SK-N-SH treated with all-trans-retinoic acid at 6 μM for 48 hours (cell line): ENCODE data around the gene RASSF9.

ENCODE experiments used
- ATAC-seq: fragments of 200-7000 bp; cut with Tn5 transposase; 3 replicates; pipeline ENCODE4 v1.9.1; 2020; ENCODE audit warnings: mild to moderate bottlenecking, moderate library complexity
- ARNTL ChIP-seq: fragments of 450-650 bp; formaldehyde crosslinking; IDR thresholded peaks from 2 replicates; pipeline ENCODE4 v1.5.0; 2020; ENCODE audit warnings: low read depth, mild to moderate bottlenecking, moderate library complexity, borderline replicate concordance
- BACH2 ChIP-seq: fragments of 250-450 bp; sonication (Bioruptor Pico); IDR thresholded peaks from 2 replicates; pipeline ENCODE4 v1.9.0; 2021; ENCODE audit warnings: mild to moderate bottlenecking, borderline replicate concordance
- CREB5 ChIP-seq: fragments of 250-450 bp; sonication (Bioruptor Pico); IDR thresholded peaks from 2 replicates; pipeline ENCODE4 v1.5.1; 2020; ENCODE audit warnings: low read depth, mild to moderate bottlenecking, moderate library complexity
- CSDC2 ChIP-seq: fragments of 250-450 bp; sonication (Bioruptor Pico); IDR thresholded peaks from 2 replicates; pipeline ENCODE4 v1.5.0; 2020; ENCODE audit warnings: mild to moderate bottlenecking, moderate library complexity
- CSRNP3 ChIP-seq: fragments of 250-450 bp; sonication (Bioruptor Pico); IDR thresholded peaks from 2 replicates; pipeline ENCODE4 v1.5.1; 2021; ENCODE audit warnings: mild to moderate bottlenecking, moderate library complexity
- ESRRG ChIP-seq: fragments of 250-450 bp; sonication (Bioruptor Pico); IDR thresholded peaks from 2 replicates; pipeline ENCODE4 v1.6.1; 2021; ENCODE audit warnings: mild to moderate bottlenecking
- GLIS3 ChIP-seq: fragments of 250-450 bp; sonication (Bioruptor Pico); IDR thresholded peaks from 2 replicates; pipeline ENCODE4 v1.5.0; 2020; ENCODE audit warnings: mild to moderate bottlenecking, moderate library complexity
- ISL1 ChIP-seq: fragments of 250-450 bp; sonication (Bioruptor Pico); IDR thresholded peaks from 2 replicates; pipeline ENCODE4 v2.1.2; 2022; ENCODE audit warnings: mild to moderate bottlenecking, moderate library complexity
- OSR1 ChIP-seq: fragments of 250-450 bp; sonication (Bioruptor Pico); IDR thresholded peaks from 2 replicates; pipeline ENCODE4 v1.8.0; 2022; ENCODE audit warnings: moderate library complexity, mild to moderate bottlenecking, inconsistent platforms
- PATZ1 ChIP-seq: fragments of 250-450 bp; sonication (Bioruptor Pico); IDR thresholded peaks from 2 replicates; pipeline ENCODE4 v1.8.0; 2020; ENCODE audit warnings: mild to moderate bottlenecking, moderate library complexity, borderline replicate concordance
- PPARA ChIP-seq: fragments of 250-450 bp; sonication (Bioruptor Pico); IDR thresholded peaks from 2 replicates; pipeline ENCODE4 v1.5.0; 2020; ENCODE audit warnings: mild to moderate bottlenecking, borderline replicate concordance
- RARB ChIP-seq: fragments of 250-450 bp; sonication (Bioruptor Pico); IDR thresholded peaks from 2 replicates; pipeline ENCODE4 v1.8.0; 2021; ENCODE audit warnings: mild to moderate bottlenecking, moderate library complexity
- TCF4 ChIP-seq: fragments of 250-450 bp; sonication (Bioruptor Pico); IDR thresholded peaks from 2 replicates; pipeline ENCODE4 v1.8.0; 2021; ENCODE audit warnings: mild to moderate bottlenecking, moderate library complexity, borderline replicate concordance
- TOX ChIP-seq: fragments of 250-450 bp; sonication (Bioruptor Pico); IDR thresholded peaks from 2 replicates; pipeline ENCODE4 v1.8.0; 2021; ENCODE audit warnings: mild to moderate bottlenecking, moderate library complexity, borderline replicate concordance
- ZC3H10 ChIP-seq: fragments of 250-450 bp; sonication (Bioruptor Pico); IDR thresholded peaks from 2 replicates; pipeline ENCODE4 v1.5.1; 2021; ENCODE audit warnings: mild to moderate bottlenecking, moderate library complexity
- ZFP3 ChIP-seq: fragments of 250-450 bp; sonication (Bioruptor Pico); IDR thresholded peaks from 2 replicates; pipeline ENCODE4 v1.5.0; 2020; ENCODE audit warnings: mild to moderate bottlenecking, moderate library complexity
- ZNF565 ChIP-seq: fragments of 450-650 bp; formaldehyde crosslinking; conservative IDR thresholded peaks from 2 replicates; pipeline ENCODE4 v1.5.0; 2020; ENCODE audit warnings: low read depth, mild to moderate bottlenecking, moderate library complexity
- ZNF70 ChIP-seq: fragments of 450-650 bp; formaldehyde crosslinking; IDR thresholded peaks from 2 replicates; pipeline ENCODE4 v1.5.0; 2020; ENCODE audit warnings: mild to moderate bottlenecking, moderate library complexity
- ZNF8 ChIP-seq: fragments of 450-650 bp; formaldehyde crosslinking; IDR thresholded peaks from 2 replicates; pipeline ENCODE4 v1.5.0; 2020; ENCODE audit warnings: mild to moderate bottlenecking, moderate library complexity
- TF ChIP-seq, protein P1 (sequence below): fragments of 250-450 bp; sonication (Bioruptor Pico); IDR thresholded peaks from 2 replicates; pipeline ENCODE4 v1.8.0; 2021; ENCODE audit warnings: low read depth, mild to moderate bottlenecking, moderate library complexity, borderline replicate concordance
- TF ChIP-seq, protein P2 (sequence below): fragments of 250-450 bp; sonication (Bioruptor Pico); IDR thresholded peaks from 2 replicates; pipeline ENCODE4 v1.5.0; 2020; ENCODE audit warnings: mild to moderate bottlenecking, moderate library complexity

RASSF9 gene

DNA sequence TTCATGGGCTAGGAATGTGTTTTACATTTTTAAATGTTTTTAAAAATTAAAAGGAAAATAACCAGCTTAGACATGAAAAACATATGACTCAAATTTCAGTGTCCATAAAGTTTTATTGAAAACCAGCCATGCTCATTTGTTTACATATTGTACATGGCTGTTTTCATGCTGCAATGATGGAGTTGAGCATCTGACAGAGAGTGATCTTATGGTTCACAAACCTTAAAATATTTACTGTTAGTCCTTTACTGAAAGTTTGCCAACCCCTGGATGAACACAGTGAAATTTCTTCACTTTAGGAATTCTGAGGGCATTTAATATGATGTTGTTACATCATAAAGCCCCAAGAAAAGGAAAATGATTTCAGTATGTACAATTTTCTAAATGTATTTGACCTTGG, 16.1 kb downstream of the RASSF9 start (continued):
- TF ChIP-seq RARB (CRISPR knock-in tag) (no peak), BACH2 (CRISPR knock-in tag) (no peak), ZNF8 (CRISPR knock-in tag) (no peak), ZNF70 (CRISPR knock-in tag) (no peak), CSRNP3 (CRISPR knock-in tag) (no peak), ISL1 (CRISPR knock-in tag) (no peak)
- TF ChIP-seq, all 23 proteins: peak for 0

DNA sequence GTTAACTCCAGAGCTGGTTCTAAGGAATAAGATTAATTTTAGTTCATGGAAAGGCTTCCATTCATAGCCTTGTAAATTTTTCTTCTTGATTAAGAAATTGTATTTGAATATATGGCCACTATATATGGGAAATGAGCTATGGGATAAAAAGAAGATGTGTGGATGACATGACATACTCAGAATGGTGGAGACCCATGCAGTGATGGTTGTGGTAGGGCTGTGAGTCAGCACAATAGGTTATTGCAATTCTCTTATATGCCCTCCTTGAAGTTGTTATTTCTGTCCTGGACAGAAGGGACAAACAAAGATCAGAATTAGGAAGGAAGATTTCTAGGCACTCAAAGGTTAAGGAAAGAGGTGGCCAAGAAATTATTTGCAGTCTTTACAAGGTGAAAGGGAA, 21.5 kb downstream of the RASSF9 start:
- TF ChIP-seq ZC3H10 (CRISPR knock-in tag) (no peak), TCF4 (CRISPR knock-in tag) (no peak), ISL1 (CRISPR knock-in tag) (no peak), PATZ1 (CRISPR knock-in tag) (no peak), CSRNP3 (CRISPR knock-in tag) (no peak), ZNF70 (CRISPR knock-in tag) (no peak), GLIS3 (CRISPR knock-in tag) (no peak), ZNF565 (CRISPR knock-in tag) (no peak), ESRRG (CRISPR knock-in tag) (no peak), CREB5 (CRISPR knock-in tag) (no peak), CSDC2 (CRISPR knock-in tag) (no peak), ZNF8 (CRISPR knock-in tag) (no peak)
- TF ChIP-seq, protein P1, sequence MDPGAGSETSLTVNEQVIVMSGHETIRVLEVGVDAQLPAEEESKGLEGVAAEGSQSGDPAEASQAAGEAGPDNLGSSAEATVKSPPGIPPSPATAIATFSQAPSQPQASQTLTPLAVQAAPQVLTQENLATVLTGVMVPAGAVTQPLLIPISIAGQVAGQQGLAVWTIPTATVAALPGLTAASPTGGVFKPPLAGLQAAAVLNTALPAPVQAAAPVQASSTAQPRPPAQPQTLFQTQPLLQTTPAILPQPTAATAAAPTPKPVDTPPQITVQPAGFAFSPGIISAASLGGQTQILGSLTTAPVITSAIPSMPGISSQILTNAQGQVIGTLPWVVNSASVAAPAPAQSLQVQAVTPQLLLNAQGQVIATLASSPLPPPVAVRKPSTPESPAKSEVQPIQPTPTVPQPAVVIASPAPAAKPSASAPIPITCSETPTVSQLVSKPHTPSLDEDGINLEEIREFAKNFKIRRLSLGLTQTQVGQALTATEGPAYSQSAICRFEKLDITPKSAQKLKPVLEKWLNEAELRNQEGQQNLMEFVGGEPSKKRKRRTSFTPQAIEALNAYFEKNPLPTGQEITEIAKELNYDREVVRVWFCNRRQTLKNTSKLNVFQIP: no peak
- no peak for ATAC-seq

GRCh38 chr12:85814071-85814470, 22.1 kb downstream of the RASSF9 start:
- no peak for ATAC-seq
- TF ChIP-seq ZNF70 (CRISPR knock-in tag) (no peak), ZNF8 (CRISPR knock-in tag) (no peak), OSR1 (no peak), RARB (CRISPR knock-in tag) (no peak), TOX (CRISPR knock-in tag) (no peak), ESRRG (CRISPR knock-in tag) (no peak), PPARA (CRISPR knock-in tag) (no peak), CSRNP3 (CRISPR knock-in tag) (no peak), PATZ1 (CRISPR knock-in tag) (no peak), ZFP3 (no peak), ARNTL (CRISPR knock-in tag) (no peak), CREB5 (CRISPR knock-in tag) (no peak)
- TF ChIP-seq, protein P2, sequence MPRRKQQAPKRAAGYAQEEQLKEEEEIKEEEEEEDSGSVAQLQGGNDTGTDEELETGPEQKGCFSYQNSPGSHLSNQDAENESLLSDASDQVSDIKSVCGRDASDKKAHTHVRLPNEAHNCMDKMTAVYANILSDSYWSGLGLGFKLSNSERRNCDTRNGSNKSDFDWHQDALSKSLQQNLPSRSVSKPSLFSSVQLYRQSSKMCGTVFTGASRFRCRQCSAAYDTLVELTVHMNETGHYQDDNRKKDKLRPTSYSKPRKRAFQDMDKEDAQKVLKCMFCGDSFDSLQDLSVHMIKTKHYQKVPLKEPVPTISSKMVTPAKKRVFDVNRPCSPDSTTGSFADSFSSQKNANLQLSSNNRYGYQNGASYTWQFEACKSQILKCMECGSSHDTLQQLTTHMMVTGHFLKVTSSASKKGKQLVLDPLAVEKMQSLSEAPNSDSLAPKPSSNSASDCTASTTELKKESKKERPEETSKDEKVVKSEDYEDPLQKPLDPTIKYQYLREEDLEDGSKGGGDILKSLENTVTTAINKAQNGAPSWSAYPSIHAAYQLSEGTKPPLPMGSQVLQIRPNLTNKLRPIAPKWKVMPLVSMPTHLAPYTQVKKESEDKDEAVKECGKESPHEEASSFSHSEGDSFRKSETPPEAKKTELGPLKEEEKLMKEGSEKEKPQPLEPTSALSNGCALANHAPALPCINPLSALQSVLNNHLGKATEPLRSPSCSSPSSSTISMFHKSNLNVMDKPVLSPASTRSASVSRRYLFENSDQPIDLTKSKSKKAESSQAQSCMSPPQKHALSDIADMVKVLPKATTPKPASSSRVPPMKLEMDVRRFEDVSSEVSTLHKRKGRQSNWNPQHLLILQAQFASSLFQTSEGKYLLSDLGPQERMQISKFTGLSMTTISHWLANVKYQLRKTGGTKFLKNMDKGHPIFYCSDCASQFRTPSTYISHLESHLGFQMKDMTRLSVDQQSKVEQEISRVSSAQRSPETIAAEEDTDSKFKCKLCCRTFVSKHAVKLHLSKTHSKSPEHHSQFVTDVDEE (CRISPR knock-in tag): no peak
